ENCODE results near the gene TMCC2.
"Not testable (repeated sequence)": the region's sequence is repeated elsewhere in the genome, so short reads cannot be mapped to it uniquely, and the experiment has no call there.

Gene TMCC2

GRCh38 chr1:205293350-205294074, 65.8 kb downstream of the TMCC2 start:
- H3K4me3 ChIP-seq (replicated peaks; ENCODE audit: insufficient read depth, low read length): no peak overlapping the region
- TF ChIP-seq SPI1 (IDR thresholded peaks at IDR 0.05; ENCODE audit: borderline replicate concordance, low read depth) (no peak), REST (IDR thresholded peaks at IDR 0.05; ENCODE audit: insufficient replicate concordance, low read depth) (no peak), GABPA (IDR thresholded peaks at IDR 0.05; ENCODE audit: low read depth) (no peak), CTCF (IDR thresholded peaks at IDR 0.05; ENCODE audit: insufficient read depth, low read length) (no peak), POLR2AphosphoS5 (IDR thresholded peaks at IDR 0.05; ENCODE audit: low read depth) (no peak)
- DNase-seq (ENCODE audit: low read depth in 1 of 2, low spot score in 1 of 2): no peak
- peaks cover 6% of the 10 kb centered on the region for H3K27me3 ChIP-seq (ENCODE audit: insufficient read depth, poor library complexity, severe bottlenecking)
- no peak overlapping the region for H3K27ac ChIP-seq (replicated peaks)

GRCh38 chr1:205294175-205294917, 66.6 kb downstream of the TMCC2 start:
- DNase-seq (ENCODE audit: low read depth in 1 of 2, low spot score in 1 of 2): no peak
- H3K4me3 ChIP-seq (replicated peaks; ENCODE audit: insufficient read depth, low read length): no peak overlapping the region
- H3K27me3 ChIP-seq (ENCODE audit: insufficient read depth, poor library complexity, severe bottlenecking): peaks cover 6% of the 10 kb centered on the region
- no peak for TF ChIP-seq REST (IDR thresholded peaks at IDR 0.05; ENCODE audit: insufficient replicate concordance, low read depth)
- TF ChIP-seq POLR2AphosphoS5 (IDR thresholded peaks at IDR 0.05; ENCODE audit: low read depth): no peak
- no peak for TF ChIP-seq GABPA (IDR thresholded peaks at IDR 0.05; ENCODE audit: low read depth)
- TF ChIP-seq SPI1 (IDR thresholded peaks at IDR 0.05; ENCODE audit: borderline replicate concordance, low read depth): no peak
- no peak overlapping the region for H3K27ac ChIP-seq (replicated peaks)

- no peak overlapping the region for H3K4me3 ChIP-seq (replicated peaks; ENCODE audit: insufficient read depth, low read length)
- no peak for TF ChIP-seq GABPA (IDR thresholded peaks at IDR 0.05; ENCODE audit: low read depth)
- no peak for TF ChIP-seq SPI1 (IDR thresholded peaks at IDR 0.05; ENCODE audit: borderline replicate concordance, low read depth)
- no peak for DNase-seq (ENCODE audit: low read depth in 1 of 2, low spot score in 1 of 2)
- peaks cover 6% of the 10 kb centered on the region for H3K27me3 ChIP-seq (ENCODE audit: insufficient read depth, poor library complexity, severe bottlenecking)
- H3K27ac ChIP-seq (replicated peaks): no peak overlapping the region
These were observed 67.2 kb downstream of the TMCC2 start for GRCh38 chr1:205294934-205295333.

- TF ChIP-seq SPI1 (IDR thresholded peaks at IDR 0.05; ENCODE audit: borderline replicate concordance, low read depth) (no peak), REST (IDR thresholded peaks at IDR 0.05; ENCODE audit: insufficient replicate concordance, low read depth) (no peak), POLR2AphosphoS5 (IDR thresholded peaks at IDR 0.05; ENCODE audit: low read depth) (no peak), CTCF (IDR thresholded peaks at IDR 0.05; ENCODE audit: insufficient read depth, low read length) (no peak), GABPA (IDR thresholded peaks at IDR 0.05; ENCODE audit: low read depth) (no peak)
- H3K4me3 ChIP-seq (replicated peaks; ENCODE audit: insufficient read depth, low read length): no peak overlapping the region
- H3K27ac ChIP-seq (replicated peaks): no peak overlapping the region
- peaks cover 6% of the 10 kb centered on the region for H3K27me3 ChIP-seq (ENCODE audit: insufficient read depth, poor library complexity, severe bottlenecking)
- no peak for DNase-seq (ENCODE audit: low read depth in 1 of 2, low spot score in 1 of 2)
These were observed 68.4 kb downstream of the TMCC2 start for GRCh38 chr1:205296154-205296553.

GRCh38 chr1:205297546-205298177, 69.9 kb downstream of the TMCC2 start:
- DNase-seq (ENCODE audit: low read depth in 1 of 2, low spot score in 1 of 2); H3K4me3 ChIP-seq (replicated peaks; ENCODE audit: insufficient read depth, low read length): not testable (repeated sequence)

More at GRCh38 chr1:205297546-205298177, 69.9 kb downstream of the TMCC2 start:
- not testable (repeated sequence) for H3K27ac ChIP-seq (replicated peaks); H3K27me3 ChIP-seq (ENCODE audit: insufficient read depth, poor library complexity, severe bottlenecking)

Measured in HL-60 (cell line).